Measurements from ENCODE around the gene SLIT2. TPM values are rescaled to one million over a fixed set of nuclear protein-coding genes. Genes with fewer than 3 reads are reported as not detected.

Gene SLIT2
- total RNA-seq = 100 to 1,000 TPM in 1 of 4 donors, 10 to 100 TPM in 3; 22.9 to 118 (median 59.0) TPM

GRCh38 chr4:20251796-20252655, at the start of gene SLIT2:
TSS of gene SLIT2 (plus strand) at chr4:20251905. CDS start at chr4:20253816, 1,911 bp downstream.
- no peaks in the 10 kb centered on the region for H3K4me1 ChIP-seq
- no peaks in the 10 kb centered on the region for H3K36me3 ChIP-seq
- H3K4me3 ChIP-seq = peak within 1 kb of the TSS; percentile 50 to 80
- peak; percentile 90 to 91 for DNase-seq
- intact Hi-C loops (cut with DNase I; ENCODE audit: low total_unique reads) = no loop called here
- TF ChIP-seq POLR2A (IDR thresholded peaks at IDR 0.05) (peak; percentile 81 to 82), CTCF (IDR thresholded peaks at IDR 0.05) (no peak)
- H3K9me3 ChIP-seq = no peaks in the 10 kb centered on the region
- H3K27ac ChIP-seq = peak within 1 kb of the TSS; percentile 79 to 89
- no peaks in the 10 kb centered on the region for H3K27me3 ChIP-seq

GRCh38 chr4:20203508-20203907, 48.2 kb upstream of the SLIT2 start:
- Histone ChIP-seq H3K36me3 (no peaks in the 10 kb centered on the region), H3K27me3 (no peaks in the 10 kb centered on the region), H3K27ac (no peak overlapping the region), H3K9me3 (no peaks in the 10 kb centered on the region), H3K4me3 (no peak overlapping the region), H3K4me1 (no peaks in the 10 kb centered on the region)
- intact Hi-C loops (cut with DNase I; ENCODE audit: low total_unique reads) = no loop called here
- TF ChIP-seq POLR2A (IDR thresholded peaks at IDR 0.05) (no peak), CTCF (IDR thresholded peaks at IDR 0.05) (no peak)
- DNase-seq = no peak

GRCh38 chr4:20217521-20217920, 34.2 kb upstream of the SLIT2 start:
- H3K27ac ChIP-seq = no peak overlapping the region
- no peaks in the 10 kb centered on the region for H3K4me1 ChIP-seq
- TF ChIP-seq CTCF (IDR thresholded peaks at IDR 0.05) = no peak
- no peak for TF ChIP-seq POLR2A (IDR thresholded peaks at IDR 0.05)
- no peak overlapping the region for H3K4me3 ChIP-seq
- H3K27me3 ChIP-seq = no peaks in the 10 kb centered on the region
- H3K36me3 ChIP-seq = no peaks in the 10 kb centered on the region
- DNase-seq = no peak
- intact Hi-C loops (cut with DNase I; ENCODE audit: low total_unique reads) = no loop called here
- H3K9me3 ChIP-seq = no peaks in the 10 kb centered on the region

- TF ChIP-seq POLR2A (IDR thresholded peaks at IDR 0.05) (no peak), CTCF (IDR thresholded peaks at IDR 0.05) (no peak)
- Histone ChIP-seq H3K4me3 (no peak overlapping the region), H3K9me3 (no peaks in the 10 kb centered on the region), H3K27me3 (no peaks in the 10 kb centered on the region), H3K27ac (no peak overlapping the region), H3K4me1 (no peaks in the 10 kb centered on the region), H3K36me3 (no peaks in the 10 kb centered on the region)
- intact Hi-C loops (cut with DNase I; ENCODE audit: low total_unique reads) = no loop called here
- DNase-seq = no peak
These were observed 33.8 kb upstream of the SLIT2 start for GRCh38 chr4:20217951-20218350.

GRCh38 chr4:20219521-20219920, 32.2 kb upstream of the SLIT2 start:
- Histone ChIP-seq H3K9me3 (no peaks in the 10 kb centered on the region), H3K4me3 (no peak overlapping the region), H3K27me3 (no peaks in the 10 kb centered on the region), H3K27ac (no peak overlapping the region), H3K4me1 (no peaks in the 10 kb centered on the region), H3K36me3 (no peaks in the 10 kb centered on the region)
- DNase-seq = no peak
- intact Hi-C loops (cut with DNase I; ENCODE audit: low total_unique reads) = no loop called here
- TF ChIP-seq CTCF (IDR thresholded peaks at IDR 0.05) = no peak
- TF ChIP-seq POLR2A (IDR thresholded peaks at IDR 0.05) = no peak
